GM13977 (cell line): ENCODE data around the gene NDUFS8.
"Not testable (repeated sequence)": the region's sequence is repeated elsewhere in the genome, so short reads cannot be mapped to it uniquely, and the experiment has no call there.

ENCODE experiments used
- DNase-seq: peaks from one replicate; pipeline ENCODE4 v3.0.0; 2012; ENCODE audit warnings: low spot score
- in situ Hi-C: fragments of 300-500 bp; cut with MboI; formaldehyde crosslinking; loops from one replicate; pipeline ENCODE4 v1.12.0; 2022; ENCODE audit warnings: low sequenced_read_pairs, low pct_unique_long_range_greater_than_20kb, mixed read lengths, inconsistent platforms; ENCODE audit not compliant: unreplicated experiment
- TF ChIP-seq, protein P1 (sequence below): IDR thresholded peaks from 2 replicates; pipeline ENCODE4 v1.5.1; 2012; ENCODE audit warnings: mild to moderate bottlenecking, control low read depth; ENCODE audit not compliant: insufficient read depth; ENCODE audit errors: extremely low read depth, missing control alignments

Gene NDUFS8

GRCh38 chr11:68030318-68031143, at the start of gene NDUFS8:
Gene NDUFS8, plus strand, starts transcription at chr11:68030681. Its CDS starts 1,471 bp downstream, at chr11:68032152.
- TF ChIP-seq, protein P1, sequence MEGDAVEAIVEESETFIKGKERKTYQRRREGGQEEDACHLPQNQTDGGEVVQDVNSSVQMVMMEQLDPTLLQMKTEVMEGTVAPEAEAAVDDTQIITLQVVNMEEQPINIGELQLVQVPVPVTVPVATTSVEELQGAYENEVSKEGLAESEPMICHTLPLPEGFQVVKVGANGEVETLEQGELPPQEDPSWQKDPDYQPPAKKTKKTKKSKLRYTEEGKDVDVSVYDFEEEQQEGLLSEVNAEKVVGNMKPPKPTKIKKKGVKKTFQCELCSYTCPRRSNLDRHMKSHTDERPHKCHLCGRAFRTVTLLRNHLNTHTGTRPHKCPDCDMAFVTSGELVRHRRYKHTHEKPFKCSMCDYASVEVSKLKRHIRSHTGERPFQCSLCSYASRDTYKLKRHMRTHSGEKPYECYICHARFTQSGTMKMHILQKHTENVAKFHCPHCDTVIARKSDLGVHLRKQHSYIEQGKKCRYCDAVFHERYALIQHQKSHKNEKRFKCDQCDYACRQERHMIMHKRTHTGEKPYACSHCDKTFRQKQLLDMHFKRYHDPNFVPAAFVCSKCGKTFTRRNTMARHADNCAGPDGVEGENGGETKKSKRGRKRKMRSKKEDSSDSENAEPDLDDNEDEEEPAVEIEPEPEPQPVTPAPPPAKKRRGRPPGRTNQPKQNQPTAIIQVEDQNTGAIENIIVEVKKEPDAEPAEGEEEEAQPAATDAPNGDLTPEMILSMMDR = no peak
- peak; percentile 100 for DNase-seq
- in situ Hi-C loops = no loop called here

GRCh38 chr11:67981226-67981625, 49.3 kb upstream of the NDUFS8 start:
- DNase-seq, in situ Hi-C loops: not testable (repeated sequence)

- not testable (repeated sequence) for DNase-seq
Observed at GRCh38 chr11:67982255-67982857, 48.1 kb upstream of the NDUFS8 start.

GRCh38 chr11:67983951-67984350, 46.5 kb upstream of the NDUFS8 start:
- TF ChIP-seq, protein P1 = no peak
- DNase-seq = no peak
- in situ Hi-C loops = no loop called here

More at GRCh38 chr11:67982255-67982857, 48.1 kb upstream of the NDUFS8 start:
- in situ Hi-C loops = not testable (repeated sequence)

DNA sequence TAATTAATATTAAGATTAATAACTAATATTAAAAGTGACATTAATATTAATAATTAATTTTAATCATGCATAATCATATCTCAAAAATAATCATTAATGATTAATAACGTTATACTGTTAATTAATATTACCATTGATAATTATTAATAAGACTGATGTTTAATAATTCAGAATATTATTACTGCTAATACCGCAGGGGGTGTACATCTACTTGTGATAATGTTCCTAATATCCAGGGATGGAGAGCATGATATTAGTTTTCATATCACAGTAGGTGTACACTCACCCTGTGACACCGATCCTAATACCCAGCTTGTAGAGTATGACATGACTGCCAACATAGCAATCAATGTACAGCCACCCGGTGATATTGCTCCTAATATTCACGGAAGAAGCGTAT, 45.2 kb upstream of the NDUFS8 start:
- in situ Hi-C loops, DNase-seq: not testable (repeated sequence)

GRCh38 chr11:67990546-67991346, 39.7 kb upstream of the NDUFS8 start:
- DNase-seq = peak; percentile 33
- in situ Hi-C loops = not testable (repeated sequence)

- in situ Hi-C loops = not testable (repeated sequence)
Observed at GRCh38 chr11:67991347-67992121, 38.9 kb upstream of the NDUFS8 start.

DNA sequence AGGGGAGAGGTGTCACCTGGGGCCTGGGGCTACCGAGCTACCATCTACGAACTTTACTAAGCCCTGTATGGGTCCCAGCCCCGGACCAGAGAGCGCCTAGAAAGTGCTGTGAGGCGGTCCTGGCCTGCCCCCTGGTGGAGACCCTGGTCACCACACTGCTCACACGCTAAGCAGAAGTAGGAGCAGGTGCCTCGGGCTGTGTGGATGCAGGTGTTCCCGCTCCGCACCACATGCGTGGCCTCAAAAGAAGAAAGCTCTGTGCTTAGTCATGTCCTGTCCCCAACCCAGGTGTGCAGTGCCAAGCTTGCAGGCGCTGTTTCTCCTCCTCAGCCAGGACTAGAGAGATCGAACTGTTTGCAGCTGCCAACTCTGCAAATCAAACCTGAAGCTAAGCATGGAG, 36.7 kb upstream of the NDUFS8 start:
- TF ChIP-seq, protein P1 = peak; percentile 52
- in situ Hi-C loops, DNase-seq: not testable (repeated sequence)

More at GRCh38 chr11:67991347-67992121, 38.9 kb upstream of the NDUFS8 start:
- not testable (repeated sequence) for DNase-seq

DNA sequence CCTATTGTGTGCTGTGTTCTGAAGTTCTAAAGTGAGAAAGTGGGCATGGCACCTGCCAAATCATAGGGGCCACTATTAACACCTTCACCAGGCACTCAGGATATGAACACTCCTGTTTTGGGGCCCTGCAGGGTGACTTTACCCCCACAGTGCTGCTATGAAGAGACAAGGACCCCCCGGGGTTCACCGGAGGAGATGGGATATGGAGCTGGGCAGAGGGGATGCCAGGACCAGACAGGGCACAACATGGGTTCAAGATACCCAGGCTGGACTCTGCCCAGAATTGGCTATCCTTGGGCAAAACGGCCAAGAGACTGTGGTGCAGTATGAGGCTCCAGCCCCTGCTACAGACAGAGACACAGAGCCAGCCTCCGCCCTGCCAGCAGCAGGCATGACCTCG, 36.1 kb upstream of the NDUFS8 start:
- DNase-seq, in situ Hi-C loops: not testable (repeated sequence)

GRCh38 chr11:67995129-67995528, 35.4 kb upstream of the NDUFS8 start:
- DNase-seq, in situ Hi-C loops: not testable (repeated sequence)

DNA sequence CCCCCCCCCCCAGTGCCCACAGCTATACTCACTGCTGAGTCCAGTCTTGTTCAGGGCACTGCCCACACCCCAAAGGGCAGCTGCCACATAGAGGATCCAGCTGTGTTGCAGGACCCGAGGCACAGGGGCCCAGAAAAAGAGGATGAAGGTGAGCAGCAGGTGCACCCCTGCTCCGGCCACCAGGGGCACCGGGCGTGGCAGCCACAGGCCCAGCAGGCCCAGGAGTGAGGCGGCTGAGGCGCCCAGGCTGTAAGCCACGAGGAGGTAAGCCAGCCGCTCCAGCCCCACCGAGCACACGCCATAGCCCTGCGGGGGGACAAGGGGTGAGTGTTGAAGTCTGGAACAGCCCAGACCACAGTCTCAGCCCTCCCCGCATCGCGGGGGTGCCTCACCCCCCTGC, 34.9 kb upstream of the NDUFS8 start:
- in situ Hi-C loops, DNase-seq: not testable (repeated sequence)
